ENCODE measurements around the gene MEA1.

Gene MEA1

GRCh38 chr6:42978487-42978838, 35.3 kb downstream of the MEA1 start:
- DNase-seq (ENCODE audit: extremely low read depth in 1 of 2, low read depth in 1 of 2), result no peak

GRCh38 chr6:42974919-42975505, 38.7 kb downstream of the MEA1 start:
- no peak for DNase-seq (ENCODE audit: extremely low read depth in 1 of 2, low read depth in 1 of 2)

GRCh38 chr6:42973926-42974325, 39.8 kb downstream of the MEA1 start:
- DNase-seq (ENCODE audit: extremely low read depth in 1 of 2, low read depth in 1 of 2), result no peak

GRCh38 chr6:42971746-42972327, 41.9 kb downstream of the MEA1 start:
- no peak for DNase-seq (ENCODE audit: extremely low read depth in 1 of 2, low read depth in 1 of 2)

GRCh38 chr6:42970871-42971612, 42.7 kb downstream of the MEA1 start:
- DNase-seq (ENCODE audit: extremely low read depth in 1 of 2, low read depth in 1 of 2), result no peak

- no peak for DNase-seq (ENCODE audit: extremely low read depth in 1 of 2, low read depth in 1 of 2)
Measured at GRCh38 chr6:42969934-42970333, 43.8 kb downstream of the MEA1 start.

GRCh38 chr6:42969431-42969830, 44.3 kb downstream of the MEA1 start:
- DNase-seq (ENCODE audit: extremely low read depth in 1 of 2, low read depth in 1 of 2), result no peak

GRCh38 chr6:42968783-42969182, 45.0 kb downstream of the MEA1 start:
- no peak for DNase-seq (ENCODE audit: extremely low read depth in 1 of 2, low read depth in 1 of 2)

- no peak for DNase-seq (ENCODE audit: extremely low read depth in 1 of 2, low read depth in 1 of 2)
Measured at GRCh38 chr6:42968126-42968701, 45.5 kb downstream of the MEA1 start.

- DNase-seq (ENCODE audit: extremely low read depth in 1 of 2, low read depth in 1 of 2), result no peak
Measured at GRCh38 chr6:42967228-42967627, 46.5 kb downstream of the MEA1 start.

- DNase-seq (ENCODE audit: extremely low read depth in 1 of 2, low read depth in 1 of 2), result no peak
Measured at GRCh38 chr6:42966571-42966970, 47.2 kb downstream of the MEA1 start.

- no peak for DNase-seq (ENCODE audit: extremely low read depth in 1 of 2, low read depth in 1 of 2)
Measured at GRCh38 chr6:42963855-42964605, 49.7 kb downstream of the MEA1 start.

- no peak for DNase-seq (ENCODE audit: extremely low read depth in 1 of 2, low read depth in 1 of 2)
Measured at GRCh38 chr6:42963179-42963854, 50.4 kb downstream of the MEA1 start.

GRCh38 chr6:42962502-42963178, 51.1 kb downstream of the MEA1 start:
- DNase-seq (ENCODE audit: extremely low read depth in 1 of 2, low read depth in 1 of 2), result no peak

GRCh38 chr6:42962096-42962495, 51.6 kb downstream of the MEA1 start:
- no peak for DNase-seq (ENCODE audit: extremely low read depth in 1 of 2, low read depth in 1 of 2)

All from activated CD8-positive, alpha-beta memory T cell treated with anti-CD3 and anti-CD28 coated beads for 1 hour (primary cell).